ENCODE measurements around the gene GPATCH1.

GPATCH1 gene

GRCh38 chr19:33062902-33063301, 18.1 kb upstream of the GPATCH1 start:
- TF ChIP-seq CTCF (IDR thresholded peaks at IDR 0.05; ENCODE audit: insufficient read depth, low read length, poor library complexity, severe bottlenecking) (no peak), EZH2phosphoT487 (conservative IDR thresholded peaks at IDR 0.05; ENCODE audit: low read length) (no peak)
- Histone ChIP-seq H4K20me1 (ENCODE audit: low read depth, low read length) (peaks cover 5% of the 10 kb centered on the region; the same call in 1 of the 2 replicates), H2AFZ (ENCODE audit: low read depth, low read length, severe bottlenecking) (no peak overlapping the region), H3K4me3 (ENCODE audit: insufficient read depth, low read length, poor library complexity, severe bottlenecking) (no peak overlapping the region), H3K36me3 (ENCODE audit: low read length) (no peaks in the 10 kb centered on the region), H3K9me2 (replicated peaks; ENCODE audit: insufficient read depth, low read length) (no peaks in the 10 kb centered on the region), H3K27me3 (ENCODE audit: low read length) (no peaks in the 10 kb centered on the region), H3K79me2 (ENCODE audit: insufficient read depth, low read length) (peaks cover 14% of the 10 kb centered on the region), H3K27ac (ENCODE audit: low read depth, low read length) (no peak overlapping the region), H3K9ac (ENCODE audit: low read length) (no peak overlapping the region), H3F3A (ENCODE audit: insufficient read depth) (no peaks in the 10 kb centered on the region), H3K9me3 (ENCODE audit: insufficient read depth, low read length) (no peaks in the 10 kb centered on the region), H3K4me2 (ENCODE audit: low read depth, low read length, poor library complexity, severe bottlenecking) (peak overlapping the region; percentile 94)

GRCh38 chr19:33063356-33063752, 17.6 kb upstream of the GPATCH1 start:
- Histone ChIP-seq H3K4me3 (ENCODE audit: insufficient read depth, low read length, poor library complexity, severe bottlenecking) (peak overlapping the region; percentile 43), H2AFZ (ENCODE audit: low read depth, low read length, severe bottlenecking) (no peak overlapping the region), H3K4me2 (ENCODE audit: low read depth, low read length, poor library complexity, severe bottlenecking) (peak overlapping the region; percentile 94), H4K20me1 (ENCODE audit: low read depth, low read length) (peaks cover 5% of the 10 kb centered on the region; the same call in 1 of the 2 replicates), H3K27ac (ENCODE audit: low read depth, low read length) (no peak overlapping the region), H3F3A (ENCODE audit: insufficient read depth) (no peaks in the 10 kb centered on the region), H3K9ac (ENCODE audit: low read length) (peak overlapping the region; percentile 63; the same call in 1 of the 2 replicates), H3K27me3 (ENCODE audit: low read length) (no peaks in the 10 kb centered on the region), H3K9me3 (ENCODE audit: insufficient read depth, low read length) (no peaks in the 10 kb centered on the region), H3K9me2 (replicated peaks; ENCODE audit: insufficient read depth, low read length) (no peaks in the 10 kb centered on the region), H3K79me2 (ENCODE audit: insufficient read depth, low read length) (peaks cover 13% of the 10 kb centered on the region), H3K36me3 (ENCODE audit: low read length) (no peaks in the 10 kb centered on the region)
- no peak for TF ChIP-seq EZH2phosphoT487 (conservative IDR thresholded peaks at IDR 0.05; ENCODE audit: low read length)
- no peak for TF ChIP-seq CTCF (IDR thresholded peaks at IDR 0.05; ENCODE audit: insufficient read depth, low read length, poor library complexity, severe bottlenecking)

GRCh38 chr19:33063753-33064457, 17.1 kb upstream of the GPATCH1 start:
- TF ChIP-seq CTCF (IDR thresholded peaks at IDR 0.05; ENCODE audit: insufficient read depth, low read length, poor library complexity, severe bottlenecking) (no peak), EZH2phosphoT487 (conservative IDR thresholded peaks at IDR 0.05; ENCODE audit: low read length) (no peak)

More at GRCh38 chr19:33063753-33064457, 17.1 kb upstream of the GPATCH1 start:
- Histone ChIP-seq H3K9me2 (replicated peaks; ENCODE audit: insufficient read depth, low read length) (no peaks in the 10 kb centered on the region), H3K9ac (ENCODE audit: low read length) (peak overlapping the region; percentile 63), H3K36me3 (ENCODE audit: low read length) (no peaks in the 10 kb centered on the region), H3K27ac (ENCODE audit: low read depth, low read length) (no peak overlapping the region), H3F3A (ENCODE audit: insufficient read depth) (no peaks in the 10 kb centered on the region), H3K4me3 (ENCODE audit: insufficient read depth, low read length, poor library complexity, severe bottlenecking) (peak overlapping the region; percentile 90), H3K27me3 (ENCODE audit: low read length) (no peaks in the 10 kb centered on the region), H3K9me3 (ENCODE audit: insufficient read depth, low read length) (no peaks in the 10 kb centered on the region), H2AFZ (ENCODE audit: low read depth, low read length, severe bottlenecking) (peak overlapping the region; percentile 91), H4K20me1 (ENCODE audit: low read depth, low read length) (peaks cover 5% of the 10 kb centered on the region; the same call in 1 of the 2 replicates), H3K79me2 (ENCODE audit: insufficient read depth, low read length) (peaks cover 13% of the 10 kb centered on the region), H3K4me2 (ENCODE audit: low read depth, low read length, poor library complexity, severe bottlenecking) (peak overlapping the region; percentile 94)
